ENCODE measurements around the gene KCTD20. TPM values are rescaled to one million over a fixed set of nuclear protein-coding genes. Genes with fewer than 3 reads are reported as not detected.
"Not testable (repeated sequence)": the region's sequence is repeated elsewhere in the genome, so short reads cannot be mapped to it uniquely, and the experiment has no call there.

The KCTD20 gene
- total RNA-seq, 2 donors from 2014 or later, result 22.0 to 28.4 TPM

DNA sequence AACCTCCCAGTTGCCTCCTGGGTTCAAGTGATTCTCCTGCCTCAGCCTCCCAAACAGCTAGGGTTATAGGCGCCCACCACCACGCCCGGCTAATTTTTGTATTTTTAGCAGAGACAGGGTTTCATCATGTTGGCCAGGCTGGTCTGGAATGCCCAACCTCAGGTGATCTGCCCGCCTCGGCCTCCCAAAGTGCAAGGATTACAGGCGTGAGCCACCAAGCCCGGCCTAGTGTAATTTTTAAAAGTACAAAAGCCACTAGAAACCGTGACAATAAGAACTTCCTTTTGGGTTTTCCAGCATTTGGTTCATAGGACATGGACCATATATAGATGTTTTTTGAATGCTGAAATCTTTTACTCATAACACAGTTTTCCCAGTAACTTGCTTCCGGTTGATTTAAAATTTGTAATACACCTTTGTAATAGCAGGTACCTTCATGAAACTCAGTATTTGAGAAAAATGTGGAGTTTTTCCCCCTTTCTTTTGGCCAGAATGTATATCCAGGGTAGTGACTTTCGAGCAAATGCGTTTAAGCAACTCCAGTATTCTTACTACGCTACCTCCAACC lies 613 bp upstream of the KCTD20 start:
- intact Hi-C loops (cut with DNase I, micrococcal nuclease), result loop anchor here in 1 of 2 donors (10.0 kb wide), 1 partner anchor 153 kb away; the partner anchor contains the start of gene SRSF3
- no peak for ATAC-seq
- peak in 1 of 2 donors; percentile 28 for DNase-seq

DNA sequence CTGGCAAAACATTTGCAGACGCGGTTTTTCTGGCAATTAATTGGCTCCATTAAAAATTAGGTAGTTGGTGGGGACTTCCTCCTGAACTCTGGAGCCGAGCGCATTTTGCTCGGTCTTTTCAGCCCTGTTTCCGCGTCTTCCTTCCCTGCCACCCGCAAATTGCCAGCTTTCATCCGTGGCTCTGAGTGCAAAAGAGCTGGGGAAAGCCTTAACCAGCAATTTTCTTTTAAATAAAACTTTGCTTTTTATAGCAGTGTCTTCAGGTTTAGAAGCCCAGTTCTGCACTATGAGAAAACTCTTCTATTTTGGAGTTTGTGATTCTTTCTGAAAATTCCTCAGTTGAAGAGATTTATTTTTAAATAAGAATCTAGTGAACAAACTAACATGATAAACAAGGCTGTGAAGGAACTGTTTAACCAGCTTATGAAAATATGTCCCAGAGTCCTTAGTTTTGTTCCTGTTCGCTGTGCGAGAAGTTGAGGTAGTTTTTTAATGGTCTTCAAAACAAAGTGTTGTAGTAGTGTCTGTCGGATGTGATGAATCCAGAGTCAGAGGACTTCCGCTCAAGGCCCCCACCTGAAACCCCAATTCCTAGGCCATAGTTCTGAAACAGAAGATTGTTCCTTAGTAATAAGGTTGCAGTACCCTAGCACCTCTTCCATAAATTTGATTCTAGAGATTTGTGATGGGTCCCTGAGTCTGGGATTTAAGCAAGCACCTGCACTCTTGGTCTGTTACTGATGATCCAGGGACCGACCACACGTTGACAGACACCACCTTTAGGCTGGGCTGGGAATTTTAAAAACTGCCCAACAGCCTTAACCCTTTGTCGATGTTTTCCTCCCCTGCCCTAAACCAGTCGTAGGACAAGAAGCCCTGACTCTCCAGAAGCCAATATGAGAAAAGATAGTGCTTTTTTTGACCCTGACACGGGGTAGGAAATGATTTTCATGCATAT lies 950 bp downstream of the KCTD20 start:
- DNase-seq (no peak), ATAC-seq (peak; percentile 8)
- intact Hi-C loops (cut with DNase I, micrococcal nuclease), result loop anchor here in 1 of 2 donors (10.0 kb wide), 1 partner anchor 151 kb away; the partner anchor contains the start of gene SRSF3

DNA sequence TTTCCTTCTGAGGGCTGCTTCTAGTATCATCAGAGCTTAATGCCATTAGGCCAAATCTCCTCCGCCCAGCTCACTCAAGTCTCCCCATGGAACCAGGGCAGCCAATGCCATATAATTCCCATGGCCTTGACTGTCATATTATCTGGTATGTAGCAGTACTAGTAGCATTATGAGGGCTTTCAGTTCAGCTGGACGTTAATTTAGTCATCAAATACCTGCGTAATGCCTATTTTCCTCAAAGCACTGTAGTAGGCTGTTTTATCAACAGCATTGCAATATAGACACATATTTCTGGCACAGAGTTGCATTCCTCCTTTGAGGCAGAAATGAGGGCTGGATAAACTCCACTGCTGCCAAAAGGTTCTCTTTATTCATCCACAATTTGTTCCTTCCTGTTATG lies 1.7 kb downstream of the KCTD20 start:
- no peak for ATAC-seq
- no peak for DNase-seq
- intact Hi-C loops (cut with DNase I, micrococcal nuclease), result loop anchor here in 1 of 2 donors (10.0 kb wide), 1 partner anchor 150 kb away; the partner anchor contains the start of gene SRSF3

DNA sequence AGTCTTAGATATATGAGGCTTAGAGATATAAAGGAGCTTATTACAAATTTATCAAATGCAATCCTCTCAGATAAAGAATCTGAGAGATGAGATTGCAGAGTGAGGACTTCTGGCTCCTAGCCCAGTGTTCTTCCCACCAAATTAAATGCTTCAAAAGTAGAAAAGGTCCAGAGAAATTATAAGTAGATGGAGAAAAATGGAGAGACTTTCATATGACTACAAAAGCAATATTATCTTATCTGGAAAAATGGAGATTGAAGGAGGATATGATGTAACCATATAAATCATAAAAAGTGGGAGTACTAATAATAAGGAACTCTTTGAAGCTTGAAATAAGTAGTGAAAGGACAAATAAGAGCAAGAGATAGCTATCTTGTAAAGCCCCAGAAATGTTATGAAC lies 2.8 kb downstream of the KCTD20 start:
- DNase-seq, result no peak

DNA sequence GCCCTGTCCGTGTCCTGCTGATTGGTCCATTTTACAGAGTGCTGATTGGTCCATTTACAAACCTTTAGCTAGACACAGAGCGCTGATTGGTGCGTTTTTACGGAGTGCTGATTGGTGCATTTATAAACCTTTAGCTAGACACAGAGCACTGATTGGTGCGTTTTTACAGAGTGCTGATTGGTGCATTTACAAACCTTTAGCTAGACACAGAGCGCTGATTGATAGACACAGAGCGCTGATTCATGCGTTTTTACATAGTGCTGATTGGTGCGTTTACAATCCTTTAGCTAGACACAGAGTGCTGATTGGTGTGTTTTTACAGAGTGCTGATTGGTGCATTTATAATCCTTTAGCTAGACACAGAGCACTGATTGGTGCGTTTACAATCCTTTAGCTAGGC lies 6.4 kb downstream of the KCTD20 start:
- intact Hi-C loops (cut with DNase I, micrococcal nuclease), result loop anchor here in 1 of 2 donors (10.0 kb wide), 1 partner anchor 146 kb away; the partner anchor contains the start of gene SRSF3
- not testable (repeated sequence) for DNase-seq, ATAC-seq

More for the DNA sequence above, 2.8 kb downstream of the KCTD20 start:
- intact Hi-C loops (cut with DNase I, micrococcal nuclease), result loop anchor here in 1 of 2 donors (10.0 kb wide), 1 partner anchor 149 kb away; the partner anchor contains the start of gene SRSF3
- no peak for ATAC-seq

DNA sequence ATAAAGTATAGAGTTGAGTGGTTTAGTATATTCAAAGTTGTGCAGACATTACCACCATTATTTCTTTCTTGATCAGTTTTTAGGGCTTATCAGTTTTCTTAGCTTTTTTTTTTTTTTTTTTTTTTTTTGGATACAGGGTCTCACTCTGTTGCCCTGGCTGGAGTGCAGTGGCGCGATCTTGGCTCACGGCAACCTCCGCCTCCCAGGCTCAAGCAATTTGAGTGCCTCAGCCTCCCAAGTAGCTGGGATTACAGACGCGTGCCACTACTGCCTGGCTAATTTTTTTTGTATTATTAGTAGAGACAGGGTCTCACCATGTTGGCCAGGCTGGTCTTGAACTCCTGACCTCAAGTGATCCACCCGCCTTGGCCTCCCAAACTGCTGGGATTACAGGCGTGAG lies 10.1 kb downstream of the KCTD20 start:
- intact Hi-C loops (cut with DNase I, micrococcal nuclease); ATAC-seq; DNase-seq: not testable (repeated sequence)

DNA sequence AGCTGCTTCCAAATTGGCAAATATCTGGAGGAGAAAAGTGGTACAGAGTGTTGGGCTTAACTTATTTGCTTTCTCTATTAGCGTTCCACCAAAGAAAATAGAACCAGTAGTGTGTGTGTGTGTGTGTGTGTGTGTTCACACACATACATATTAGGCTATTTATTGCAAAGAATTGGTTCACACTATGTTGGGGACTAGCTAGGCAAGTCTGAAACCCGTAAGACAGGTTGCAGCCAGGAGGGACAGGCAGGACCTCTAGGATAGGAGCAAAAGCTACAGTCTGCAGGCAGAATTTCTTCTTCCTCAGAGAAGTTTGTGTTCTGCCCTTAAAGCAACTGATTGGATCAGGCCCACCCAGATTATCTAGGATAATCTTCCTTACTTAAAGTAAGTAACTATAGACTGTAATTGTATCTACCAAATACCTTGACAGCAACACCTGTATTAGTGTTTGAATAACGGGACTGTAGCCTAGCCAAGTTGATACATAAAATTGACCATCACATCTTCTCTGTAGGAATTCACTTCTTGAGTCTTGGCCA lies 12.8 kb downstream of the KCTD20 start:
- DNase-seq (no peak), ATAC-seq (no peak)
- intact Hi-C loops (cut with DNase I, micrococcal nuclease), result no loop called here

DNA sequence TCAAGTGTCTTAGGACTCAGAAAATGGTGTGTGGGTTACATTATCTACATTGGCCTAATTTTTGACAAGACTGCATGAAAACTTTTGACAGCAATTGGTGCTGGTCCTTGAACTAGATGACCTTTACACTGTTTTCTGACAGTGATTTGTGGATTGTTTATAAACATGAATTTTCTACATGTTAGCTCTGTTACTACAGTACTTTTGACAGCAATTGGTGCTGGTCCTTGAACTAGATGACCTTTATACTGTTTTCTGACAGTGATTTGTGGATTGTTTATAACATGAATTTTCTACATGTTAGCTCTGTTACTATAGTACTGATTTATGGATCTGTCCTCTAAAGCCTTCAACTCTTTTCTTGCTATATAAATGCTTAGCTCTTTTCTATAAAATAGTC lies 16.7 kb downstream of the KCTD20 start:
- no peak for DNase-seq
- ATAC-seq, result peak; percentile 14
- intact Hi-C loops (cut with DNase I, micrococcal nuclease), result no loop called here

DNA sequence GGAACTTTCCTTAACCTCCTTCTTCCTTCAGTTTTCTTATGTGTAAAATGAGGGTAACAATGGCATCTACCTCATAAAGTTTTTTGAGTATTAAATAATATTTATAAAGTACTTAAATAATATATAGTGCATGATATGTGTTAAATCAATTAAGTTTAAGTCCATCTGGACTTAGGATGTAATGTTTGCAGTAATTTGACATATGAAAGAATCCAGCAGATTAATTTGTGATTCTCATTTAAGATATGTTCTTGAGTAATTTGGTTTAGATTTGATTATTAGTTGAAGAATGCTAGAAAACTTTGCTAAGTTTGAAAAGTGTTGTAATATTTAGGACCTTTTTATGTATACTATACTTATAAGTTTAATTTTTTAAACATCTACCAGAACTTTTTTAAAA lies 18.1 kb downstream of the KCTD20 start:
- intact Hi-C loops (cut with DNase I, micrococcal nuclease), result no loop called here
- ATAC-seq, result no peak
- no peak for DNase-seq

DNA sequence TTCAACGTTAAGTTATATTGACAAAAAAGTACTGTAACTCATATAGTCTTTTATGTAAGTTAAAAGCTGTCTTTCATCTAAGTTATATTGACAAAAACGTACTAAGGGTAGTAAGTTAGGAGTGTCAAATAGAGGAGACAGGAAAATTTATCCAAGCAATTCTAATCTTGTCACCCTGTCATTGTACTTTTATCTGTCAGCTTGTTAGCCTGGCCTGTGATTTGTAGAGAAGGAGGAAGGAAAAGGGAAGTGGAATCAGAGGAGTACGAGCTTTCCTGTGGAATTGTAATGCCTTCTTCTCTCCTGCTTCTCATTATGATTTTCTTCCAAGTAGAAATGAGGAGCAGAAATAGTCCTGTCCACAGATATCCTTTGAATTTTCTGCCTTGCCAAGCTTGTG lies 18.8 kb downstream of the KCTD20 start:
- ATAC-seq, result no peak

DNA sequence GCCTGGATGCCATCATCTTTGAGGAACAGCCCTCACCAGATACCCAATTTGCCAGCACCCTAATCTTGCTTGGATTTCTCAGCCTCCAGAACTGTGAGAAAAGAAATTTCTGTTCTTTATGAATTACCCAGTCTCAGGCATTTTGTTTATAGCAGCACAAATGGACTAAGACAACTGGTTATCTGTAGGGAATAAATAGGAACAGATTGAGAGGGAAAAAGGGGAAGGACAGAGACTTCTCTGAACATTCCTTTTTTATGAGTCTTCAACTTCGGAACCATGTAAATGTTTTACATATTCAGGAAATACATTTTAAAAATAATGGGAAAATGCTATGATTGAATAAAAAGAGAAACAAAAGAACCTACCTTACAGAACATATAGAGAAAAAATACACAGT lies 20.9 kb downstream of the KCTD20 start:
- intact Hi-C loops (cut with DNase I, micrococcal nuclease), result no loop called here
- DNase-seq, result no peak
- no peak for ATAC-seq

More for the DNA sequence above, 18.8 kb downstream of the KCTD20 start:
- no peak for DNase-seq
- intact Hi-C loops (cut with DNase I, micrococcal nuclease), result no loop called here

DNA sequence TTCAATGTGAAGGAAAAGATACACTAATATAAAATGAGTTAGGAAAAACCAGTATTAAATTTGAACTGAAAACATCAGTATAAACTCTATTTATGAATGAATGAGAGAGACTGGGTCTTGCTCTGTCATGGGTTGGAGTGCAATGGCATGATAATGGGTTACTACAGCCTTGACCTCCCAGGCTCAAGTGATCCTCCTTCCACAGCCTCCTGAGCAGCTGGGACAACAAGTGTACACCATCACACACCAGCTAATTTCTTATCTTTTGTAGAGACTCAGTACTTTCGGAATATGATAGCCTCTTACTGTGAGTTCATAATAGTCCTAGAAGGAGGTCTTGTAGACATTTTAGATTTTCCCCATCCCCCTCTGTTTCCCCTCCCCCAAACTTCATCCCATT lies 21.4 kb downstream of the KCTD20 start:
- ATAC-seq (no peak), DNase-seq (no peak)
- intact Hi-C loops (cut with DNase I, micrococcal nuclease), result no loop called here

DNA sequence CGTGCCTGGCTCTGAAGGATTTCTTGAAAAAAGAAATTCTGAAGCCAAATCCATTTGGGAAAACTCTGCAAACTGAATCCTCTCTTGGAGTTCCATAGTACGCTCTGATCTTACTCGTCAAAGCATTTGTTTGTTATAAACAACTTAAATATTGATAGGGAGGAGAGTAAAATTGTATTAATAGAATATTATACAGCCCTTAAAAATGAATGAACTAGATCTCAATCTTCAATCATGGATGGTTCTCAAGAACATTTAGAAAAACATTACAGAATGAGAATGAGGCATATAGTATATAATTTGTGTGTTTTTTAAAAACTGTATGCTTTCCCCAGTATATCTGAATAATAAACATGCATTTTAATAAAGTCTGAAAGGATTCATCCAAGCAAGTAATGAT lies 24.8 kb downstream of the KCTD20 start:
- no peak for DNase-seq
- intact Hi-C loops (cut with DNase I, micrococcal nuclease), result no loop called here

DNA sequence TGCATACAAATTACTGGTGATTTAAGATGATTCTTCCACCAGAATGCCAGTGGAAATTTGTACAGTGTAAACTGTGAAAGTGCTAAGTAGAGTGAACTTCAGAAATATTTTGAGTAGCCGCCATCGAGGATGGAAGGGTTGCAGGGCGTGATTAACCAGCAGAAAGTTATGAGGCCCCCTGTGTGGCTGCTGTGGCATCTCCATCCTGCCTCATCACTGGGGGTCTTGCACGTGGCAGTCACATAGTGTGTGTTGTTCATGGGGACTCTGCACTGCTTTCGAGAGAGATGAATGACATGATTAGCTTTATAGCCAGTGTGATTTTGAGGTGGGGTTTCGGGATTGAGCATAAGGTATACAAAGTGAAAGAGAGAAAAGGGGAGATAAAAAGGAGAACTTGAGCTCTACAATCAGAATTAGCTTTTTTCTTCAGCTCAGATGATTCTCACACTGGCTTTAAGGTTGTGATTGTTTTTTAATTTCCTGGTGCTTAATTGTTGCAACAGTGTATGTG lies 26.4 kb downstream of the KCTD20 start:
- no peak for ATAC-seq
- no peak for DNase-seq
- intact Hi-C loops (cut with DNase I, micrococcal nuclease), result no loop called here

More for the DNA sequence above, 24.8 kb downstream of the KCTD20 start:
- no peak for ATAC-seq

DNA sequence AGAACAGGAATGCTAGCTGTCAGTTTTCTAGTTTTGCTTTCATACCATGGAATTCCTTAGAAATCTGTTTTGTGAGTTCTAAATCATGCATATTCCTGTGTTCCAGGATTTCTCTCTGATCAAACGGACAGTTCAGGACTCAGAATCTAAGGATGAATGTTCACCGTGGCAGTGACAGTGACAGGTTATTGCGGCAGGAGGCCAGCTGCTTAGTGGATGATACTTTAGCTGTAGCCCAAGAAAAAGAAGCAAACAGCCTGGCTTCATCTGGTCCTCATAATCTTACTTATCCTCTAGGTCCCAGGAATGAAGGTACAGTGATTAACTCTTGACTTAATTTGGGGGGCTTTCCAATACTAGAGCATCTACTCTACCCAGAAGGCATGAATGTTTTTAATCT lies 27.1 kb downstream of the KCTD20 start:
- intact Hi-C loops (cut with DNase I, micrococcal nuclease), result no loop called here
- DNase-seq, result no peak
- no peak for ATAC-seq

DNA sequence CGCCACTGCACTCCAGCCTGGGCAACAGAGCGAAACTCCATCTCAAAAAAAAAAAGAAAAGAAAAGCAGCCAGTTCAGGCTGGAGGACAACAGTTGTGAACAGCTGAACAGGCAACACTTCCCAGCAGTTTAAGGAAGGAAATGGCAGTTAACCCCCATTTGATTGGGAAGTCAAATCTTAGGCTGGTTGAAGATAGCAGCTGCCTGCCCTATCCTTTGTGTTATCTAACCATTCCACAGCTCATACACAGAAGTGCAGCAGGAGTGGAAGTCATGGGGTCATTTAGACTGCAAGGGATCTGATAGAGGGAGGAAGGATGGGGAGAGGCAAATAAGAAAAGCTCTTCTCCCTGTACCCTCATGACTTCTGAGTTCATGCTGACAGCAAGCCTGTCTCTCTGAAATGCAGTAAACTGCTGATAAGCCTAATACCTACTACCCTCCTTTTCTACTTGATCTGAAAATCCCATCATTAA lies 35.3 kb downstream of the KCTD20 start:
- ATAC-seq (no peak), DNase-seq (no peak)
- intact Hi-C loops (cut with DNase I, micrococcal nuclease), result no loop called here

DNA sequence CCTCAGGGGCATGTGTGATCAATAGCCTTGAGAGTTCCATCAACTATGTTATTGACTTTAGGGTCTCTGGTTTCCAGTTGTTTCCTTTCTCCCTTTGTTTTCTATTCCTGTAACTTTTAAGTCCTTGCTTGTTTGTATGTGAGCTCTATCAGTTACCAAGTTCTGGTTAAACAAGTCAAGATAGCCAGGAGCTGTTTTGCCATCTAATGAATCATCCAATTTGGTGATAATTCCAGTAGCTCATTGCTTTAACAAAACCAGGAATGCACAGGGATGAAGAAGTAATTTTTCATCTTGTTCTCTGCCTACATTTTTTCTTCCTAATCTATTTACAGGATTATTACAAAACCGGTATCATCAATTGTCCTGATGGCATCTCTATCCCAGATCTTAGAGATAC lies 36.5 kb downstream of the KCTD20 start:
- intact Hi-C loops (cut with DNase I, micrococcal nuclease), result no loop called here
- no peak for ATAC-seq
- no peak for DNase-seq

DNA sequence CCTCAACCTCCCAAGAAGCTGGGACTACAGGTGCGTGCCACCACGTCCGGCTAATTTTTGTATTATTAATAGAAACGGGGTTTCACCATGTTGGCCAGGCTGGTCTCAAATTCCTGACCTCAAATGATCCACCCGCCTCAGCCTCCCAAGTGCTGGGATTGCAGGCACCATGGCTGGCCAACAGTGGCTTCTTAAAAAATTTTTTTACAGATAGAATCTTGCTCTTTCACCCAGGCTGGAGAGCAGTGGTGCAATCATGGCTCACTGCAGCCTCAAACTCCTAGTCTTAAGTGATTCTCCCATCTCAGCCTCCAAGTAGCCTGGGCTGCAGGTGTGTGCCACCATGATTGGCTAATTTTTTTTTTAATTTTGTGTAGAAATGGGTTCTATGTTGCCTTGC lies 40.5 kb downstream of the KCTD20 start:
- ATAC-seq, result peak; percentile 6
- intact Hi-C loops (cut with DNase I, micrococcal nuclease); DNase-seq: not testable (repeated sequence)

DNA sequence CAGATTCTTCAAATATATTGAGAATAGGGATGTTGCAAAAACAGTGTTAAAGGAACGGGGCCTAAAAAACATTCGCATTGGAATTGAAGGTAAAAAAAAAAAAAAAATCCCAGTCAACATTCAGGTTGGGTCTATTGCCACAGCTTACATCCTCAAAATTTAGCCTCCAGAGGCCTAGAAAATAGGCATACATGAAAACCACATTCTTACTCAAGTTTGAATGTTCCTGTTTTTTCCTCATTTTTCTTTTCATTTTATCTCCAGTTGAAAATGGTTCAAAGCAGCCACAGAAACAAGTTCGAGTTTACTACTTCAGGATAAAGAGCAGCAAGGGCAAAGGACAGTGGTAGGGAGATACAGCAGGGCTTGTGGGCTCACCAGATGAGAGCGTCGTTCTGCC lies 41.9 kb downstream of the KCTD20 start:
- no peak for ATAC-seq
- intact Hi-C loops (cut with DNase I, micrococcal nuclease), result no loop called here
- no peak for DNase-seq

All from left colon (tissue), 2 donors.